SK-N-MC (cell line): Measurements from ENCODE around the gene CCL20.
A peak's percentile ranks its signal among the peaks of the same experiment; 100 is the strongest.

Experiments used
- DNase-seq: peaks from one replicate; pipeline ENCODE4 v3.0.0-alpha.2; 2011; ENCODE audit warnings: low read depth, low spot score
- H3K27ac ChIP-seq: fragments of 200-600 bp; sonication (generic); 2 replicates; pipeline ENCODE4 v1.5.1; 2016; ENCODE audit warnings: mixed run types
- H3K36me3 ChIP-seq: fragments of 200-600 bp; sonication (generic); 2 replicates; pipeline ENCODE4 v1.6.1; 2017; ENCODE audit warnings: antibody characterized with exemption, low read length, mixed read lengths; ENCODE audit not compliant: insufficient read depth
- H3K4me3 ChIP-seq: fragments of 200-600 bp; sonication (generic); 2 replicates; pipeline ENCODE4 v1.5.1; 2016
- H3K9ac ChIP-seq: fragments of 200-600 bp; sonication (generic); 2 replicates; pipeline ENCODE4 v1.8.0; 2017; ENCODE audit warnings: mixed run types, mixed read lengths; ENCODE audit not compliant: insufficient read length
- H3K9me3 ChIP-seq: fragments of 200-600 bp; sonication (generic); 2 replicates; pipeline ENCODE4 v1.6.1; 2017; ENCODE audit warnings: low read depth, mild to moderate bottlenecking, antibody characterized with exemption, low read length, moderate library complexity, mixed read lengths
- EZH2 ChIP-seq: fragments of 200-600 bp; sonication (generic); IDR thresholded peaks from one replicate; pipeline ENCODE4 v1.6.1; 2017; ENCODE audit warnings: antibody characterized with exemption
- FOXP2 ChIP-seq: optimal IDR thresholded peaks from 2 replicates; pipeline ENCODE3; 2011; ENCODE audit warnings: mild to moderate bottlenecking, moderate library complexity; ENCODE audit not compliant: insufficient read depth; ENCODE audit errors: extremely low read length, control extremely low read depth
- POLR2AphosphoS5 ChIP-seq: IDR thresholded peaks from 2 replicates; pipeline ENCODE4 v1.6.1; 2012; ENCODE audit warnings: mild to moderate bottlenecking, low read depth, low read length, borderline replicate concordance

CCL20 gene

DNA sequence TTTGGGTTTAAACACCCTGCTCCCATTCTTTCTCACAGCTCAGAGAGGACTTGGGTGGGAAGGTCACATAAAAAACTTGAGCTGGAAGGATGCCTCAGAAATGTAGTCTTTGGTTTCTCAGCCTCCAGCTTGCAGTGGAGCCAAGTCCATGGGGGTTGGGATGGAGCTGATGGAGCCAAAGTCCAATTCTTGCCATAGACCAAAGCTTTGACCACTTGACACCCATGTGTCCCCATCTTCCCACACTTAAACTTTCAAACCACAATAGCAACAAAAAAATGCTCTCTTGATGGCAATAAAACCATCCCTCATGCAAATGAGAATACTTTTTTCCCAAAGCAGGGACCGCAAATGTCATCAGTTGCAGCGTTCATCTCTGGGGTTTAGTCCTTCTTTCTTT, 43.1 kb downstream of the CCL20 start:
- Histone ChIP-seq H3K9ac (no peak overlapping the region), H3K27ac (no peak overlapping the region), H3K4me3 (no peak overlapping the region), H3K9me3 (no peaks in the 10 kb centered on the region), H3K36me3 (no peaks in the 10 kb centered on the region)
- no peak for DNase-seq
- TF ChIP-seq FOXP2 = no peak
- no peak for TF ChIP-seq POLR2AphosphoS5
- TF ChIP-seq EZH2 = no peak

GRCh38 chr2:227860221-227860641, 46.6 kb downstream of the CCL20 start:
- Histone ChIP-seq H3K36me3 (no peaks in the 10 kb centered on the region), H3K4me3 (no peak overlapping the region), H3K9me3 (no peaks in the 10 kb centered on the region), H3K9ac (no peak overlapping the region), H3K27ac (no peak overlapping the region)
- DNase-seq = no peak
- TF ChIP-seq EZH2 (no peak), FOXP2 (no peak), POLR2AphosphoS5 (no peak)

DNA sequence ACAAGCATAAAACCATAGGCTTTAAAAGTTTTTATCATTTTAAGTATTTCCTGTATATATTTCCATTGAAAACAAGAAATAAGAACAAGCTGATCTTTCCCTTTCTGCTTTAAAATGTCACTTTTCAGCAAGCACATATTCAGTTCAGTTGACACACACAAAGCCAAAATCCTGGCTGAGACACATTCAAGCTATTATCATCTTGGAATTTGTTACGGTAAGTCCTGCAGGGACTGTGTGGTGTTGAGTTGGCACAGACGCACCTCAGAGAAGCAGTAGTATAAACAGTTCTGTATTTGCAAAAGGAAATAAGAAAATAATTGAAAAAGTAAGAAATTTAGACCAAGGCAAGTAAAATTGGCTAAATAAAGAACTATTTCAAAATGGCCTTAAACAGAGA, 47.4 kb downstream of the CCL20 start:
- no peak overlapping the region for H3K4me3 ChIP-seq
- H3K9ac ChIP-seq = no peak overlapping the region
- H3K36me3 ChIP-seq = no peaks in the 10 kb centered on the region
- TF ChIP-seq FOXP2 = no peak
- TF ChIP-seq EZH2 = no peak
- no peak for TF ChIP-seq POLR2AphosphoS5
- no peak overlapping the region for H3K27ac ChIP-seq
- DNase-seq = no peak
- no peaks in the 10 kb centered on the region for H3K9me3 ChIP-seq

- H3K27ac ChIP-seq = no peak overlapping the region
- H3K9me3 ChIP-seq = no peaks in the 10 kb centered on the region
- TF ChIP-seq FOXP2 = no peak
- TF ChIP-seq POLR2AphosphoS5 = no peak
- no peak for TF ChIP-seq EZH2
- H3K4me3 ChIP-seq = no peak overlapping the region
- no peaks in the 10 kb centered on the region for H3K36me3 ChIP-seq
- DNase-seq = peak; percentile 59
- H3K9ac ChIP-seq = no peak overlapping the region
These were observed 48.6 kb downstream of the CCL20 start for GRCh38 chr2:227862227-227862740.

GRCh38 chr2:227862741-227863588, 49.3 kb downstream of the CCL20 start:
- TF ChIP-seq FOXP2 (no peak), EZH2 (no peak), POLR2AphosphoS5 (no peak)
- no peak overlapping the region for H3K27ac ChIP-seq
- no peak overlapping the region for H3K4me3 ChIP-seq
- H3K9ac ChIP-seq = no peak overlapping the region
- no peaks in the 10 kb centered on the region for H3K36me3 ChIP-seq
- no peaks in the 10 kb centered on the region for H3K9me3 ChIP-seq
- DNase-seq = no peak

DNA sequence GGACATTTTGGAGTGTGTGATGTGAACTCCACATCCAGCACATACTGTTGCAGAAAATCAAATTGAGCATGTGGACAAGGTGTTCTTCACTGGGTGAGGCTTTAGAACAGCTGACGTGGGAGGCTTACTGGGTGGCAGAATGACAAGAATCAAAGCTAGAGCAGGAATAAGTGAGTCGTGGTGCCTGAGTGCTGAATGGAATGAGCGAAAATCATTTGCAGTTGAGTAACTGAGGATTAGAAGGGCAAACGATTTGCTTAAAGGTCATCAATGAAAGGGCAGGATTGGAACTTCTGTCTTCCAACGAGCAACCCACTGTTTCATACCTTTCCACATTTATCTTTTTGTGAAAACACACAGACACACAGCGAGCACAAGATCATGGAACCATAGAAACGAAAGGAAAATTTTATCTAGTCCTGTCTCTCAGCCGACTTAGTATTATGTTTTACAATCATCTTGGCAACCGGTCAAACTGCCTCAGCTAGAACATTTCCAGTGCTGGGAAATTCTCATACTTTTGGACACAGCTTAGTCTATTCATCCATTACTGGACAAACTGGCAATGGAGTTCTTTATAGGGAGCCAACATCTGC, 50.6 kb downstream of the CCL20 start:
- no peak overlapping the region for H3K27ac ChIP-seq

GRCh38 chr2:227865291-227865690, 51.6 kb downstream of the CCL20 start:
- no peak for TF ChIP-seq FOXP2
- no peak for TF ChIP-seq EZH2
- no peak for TF ChIP-seq POLR2AphosphoS5
- H3K9ac ChIP-seq = no peak overlapping the region
- no peak overlapping the region for H3K4me3 ChIP-seq
- no peak overlapping the region for H3K27ac ChIP-seq
- H3K36me3 ChIP-seq = no peaks in the 10 kb centered on the region
- DNase-seq = no peak
- no peaks in the 10 kb centered on the region for H3K9me3 ChIP-seq

More for the DNA sequence above, 50.6 kb downstream of the CCL20 start:
- no peak for TF ChIP-seq POLR2AphosphoS5
- Histone ChIP-seq H3K9me3 (no peaks in the 10 kb centered on the region), H3K9ac (no peak overlapping the region), H3K4me3 (no peak overlapping the region), H3K36me3 (no peaks in the 10 kb centered on the region)
- no peak for DNase-seq
